ENCODE measurements around the gene RGP1.

Gene RGP1

GRCh38 chr9:35703906-35704672 lies 45.0 kb upstream of the RGP1 start:
- DNase-seq (ENCODE audit: low spot score) (no peak), ATAC-seq (ENCODE audit: low read depth) (no peak)
- H3K36me3 ChIP-seq (ENCODE audit: low read depth) = peaks cover 100% of the 10 kb centered on the region
- no peak overlapping the region for H3K4me3 ChIP-seq (ENCODE audit: severe bottlenecking)
- H3K9me3 ChIP-seq (ENCODE audit: severe bottlenecking) = no peaks in the 10 kb centered on the region
- TF ChIP-seq CTCF (IDR thresholded peaks at IDR 0.05; ENCODE audit: poor library complexity, severe bottlenecking) = no peak
- H3K27me3 ChIP-seq (ENCODE audit: insufficient read depth, poor library complexity, severe bottlenecking) = no peaks in the 10 kb centered on the region
- H3K27ac ChIP-seq (ENCODE audit: poor library complexity, severe bottlenecking) = no peak overlapping the region
- no peaks in the 10 kb centered on the region for H3K4me1 ChIP-seq (ENCODE audit: insufficient read depth, poor library complexity, severe bottlenecking)

- Histone ChIP-seq H3K4me3 (ENCODE audit: severe bottlenecking) (no peak overlapping the region), H3K4me1 (ENCODE audit: insufficient read depth, poor library complexity, severe bottlenecking) (no peaks in the 10 kb centered on the region), H3K27ac (ENCODE audit: poor library complexity, severe bottlenecking) (no peak overlapping the region), H3K9me3 (ENCODE audit: severe bottlenecking) (no peaks in the 10 kb centered on the region), H3K36me3 (ENCODE audit: low read depth) (peaks cover 95% of the 10 kb centered on the region), H3K27me3 (ENCODE audit: insufficient read depth, poor library complexity, severe bottlenecking) (no peaks in the 10 kb centered on the region)
- DNase-seq (ENCODE audit: low spot score) = no peak
- no peak for ATAC-seq (ENCODE audit: low read depth)
- no peak for TF ChIP-seq CTCF (IDR thresholded peaks at IDR 0.05; ENCODE audit: poor library complexity, severe bottlenecking)
Observed at GRCh38 chr9:35705372-35705771, 43.7 kb upstream of the RGP1 start.

GRCh38 chr9:35705836-35706430 lies 43.2 kb upstream of the RGP1 start:
- no peak for TF ChIP-seq CTCF (IDR thresholded peaks at IDR 0.05; ENCODE audit: poor library complexity, severe bottlenecking)
- H3K4me1 ChIP-seq (ENCODE audit: insufficient read depth, poor library complexity, severe bottlenecking) = no peaks in the 10 kb centered on the region
- no peak for DNase-seq (ENCODE audit: low spot score)
- no peak for ATAC-seq (ENCODE audit: low read depth)
- H3K27me3 ChIP-seq (ENCODE audit: insufficient read depth, poor library complexity, severe bottlenecking) = no peaks in the 10 kb centered on the region
- H3K27ac ChIP-seq (ENCODE audit: poor library complexity, severe bottlenecking) = no peak overlapping the region
- H3K36me3 ChIP-seq (ENCODE audit: low read depth) = peaks cover 95% of the 10 kb centered on the region
- H3K9me3 ChIP-seq (ENCODE audit: severe bottlenecking) = no peaks in the 10 kb centered on the region
- H3K4me3 ChIP-seq (ENCODE audit: severe bottlenecking) = no peak overlapping the region

- Histone ChIP-seq H3K4me3 (ENCODE audit: severe bottlenecking) (no peak overlapping the region), H3K27ac (ENCODE audit: poor library complexity, severe bottlenecking) (no peak overlapping the region), H3K36me3 (ENCODE audit: low read depth) (peaks cover 95% of the 10 kb centered on the region), H3K4me1 (ENCODE audit: insufficient read depth, poor library complexity, severe bottlenecking) (no peaks in the 10 kb centered on the region), H3K27me3 (ENCODE audit: insufficient read depth, poor library complexity, severe bottlenecking) (no peaks in the 10 kb centered on the region), H3K9me3 (ENCODE audit: severe bottlenecking) (no peaks in the 10 kb centered on the region)
- DNase-seq (ENCODE audit: low spot score) (no peak), ATAC-seq (ENCODE audit: low read depth) (no peak)
- no peak for TF ChIP-seq CTCF (IDR thresholded peaks at IDR 0.05; ENCODE audit: poor library complexity, severe bottlenecking)
Observed at GRCh38 chr9:35706951-35707350, 42.1 kb upstream of the RGP1 start.

- no peak for TF ChIP-seq CTCF (IDR thresholded peaks at IDR 0.05; ENCODE audit: poor library complexity, severe bottlenecking)
- H3K27ac ChIP-seq (ENCODE audit: poor library complexity, severe bottlenecking) = no peak overlapping the region
- no peaks in the 10 kb centered on the region for H3K4me1 ChIP-seq (ENCODE audit: insufficient read depth, poor library complexity, severe bottlenecking)
- H3K9me3 ChIP-seq (ENCODE audit: severe bottlenecking) = no peaks in the 10 kb centered on the region
- ATAC-seq (ENCODE audit: low read depth) (no peak), DNase-seq (ENCODE audit: low spot score) (no peak)
- H3K36me3 ChIP-seq (ENCODE audit: low read depth) = peaks cover 94% of the 10 kb centered on the region
- no peak overlapping the region for H3K4me3 ChIP-seq (ENCODE audit: severe bottlenecking)
- H3K27me3 ChIP-seq (ENCODE audit: insufficient read depth, poor library complexity, severe bottlenecking) = no peaks in the 10 kb centered on the region
Observed at GRCh38 chr9:35708146-35708545, 40.9 kb upstream of the RGP1 start.
